ENCODE measurements around the gene DIP2C.

The DIP2C gene

GRCh38 chr10:522350-522749, 167.1 kb downstream of the DIP2C start:
- ATAC-seq (ENCODE audit: insufficient read depth, low read depth) (no peak), DNase-seq (no peak)
- Histone ChIP-seq H3K36me3 (ENCODE audit: insufficient read depth, low read length) (no peaks in the 10 kb centered on the region), H3K4me1 (ENCODE audit: insufficient read depth, low read length) (no peaks in the 10 kb centered on the region), H3K4me3 (ENCODE audit: low read depth in 1 of 2, low read length in 2 of 2) (no peak overlapping the region), H3K4me2 (ENCODE audit: insufficient read depth, low read length) (no peak overlapping the region), H3K27me3 (ENCODE audit: insufficient read depth, low read length, poor library complexity) (peaks cover 17% of the 10 kb centered on the region), H2AFZ (ENCODE audit: low read depth, low read length) (no peak overlapping the region), H3K9me3 (ENCODE audit: insufficient read depth, low read length, severe bottlenecking) (no peaks in the 10 kb centered on the region), H3K79me2 (ENCODE audit: insufficient read depth, low read length) (no peaks in the 10 kb centered on the region), H3K9ac (ENCODE audit: low read depth, low read length) (no peak overlapping the region), H4K20me1 (ENCODE audit: insufficient read depth, low read length) (peaks cover 8% of the 10 kb centered on the region), H3K27ac (ENCODE audit: low read length) (no peak overlapping the region)
- TF ChIP-seq, protein P1, sequence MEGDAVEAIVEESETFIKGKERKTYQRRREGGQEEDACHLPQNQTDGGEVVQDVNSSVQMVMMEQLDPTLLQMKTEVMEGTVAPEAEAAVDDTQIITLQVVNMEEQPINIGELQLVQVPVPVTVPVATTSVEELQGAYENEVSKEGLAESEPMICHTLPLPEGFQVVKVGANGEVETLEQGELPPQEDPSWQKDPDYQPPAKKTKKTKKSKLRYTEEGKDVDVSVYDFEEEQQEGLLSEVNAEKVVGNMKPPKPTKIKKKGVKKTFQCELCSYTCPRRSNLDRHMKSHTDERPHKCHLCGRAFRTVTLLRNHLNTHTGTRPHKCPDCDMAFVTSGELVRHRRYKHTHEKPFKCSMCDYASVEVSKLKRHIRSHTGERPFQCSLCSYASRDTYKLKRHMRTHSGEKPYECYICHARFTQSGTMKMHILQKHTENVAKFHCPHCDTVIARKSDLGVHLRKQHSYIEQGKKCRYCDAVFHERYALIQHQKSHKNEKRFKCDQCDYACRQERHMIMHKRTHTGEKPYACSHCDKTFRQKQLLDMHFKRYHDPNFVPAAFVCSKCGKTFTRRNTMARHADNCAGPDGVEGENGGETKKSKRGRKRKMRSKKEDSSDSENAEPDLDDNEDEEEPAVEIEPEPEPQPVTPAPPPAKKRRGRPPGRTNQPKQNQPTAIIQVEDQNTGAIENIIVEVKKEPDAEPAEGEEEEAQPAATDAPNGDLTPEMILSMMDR (IDR thresholded peaks at IDR 0.05; ENCODE audit: borderline replicate concordance, extremely low read depth, low read length, poor library complexity, severe bottlenecking): no peak
- no peak for TF ChIP-seq EZH2 (IDR thresholded peaks at IDR 0.05; ENCODE audit: borderline replicate concordance, low read depth, low read length, severe bottlenecking)

GRCh38 chr10:521261-522250, 167.9 kb downstream of the DIP2C start:
- Histone ChIP-seq H3K79me2 (ENCODE audit: insufficient read depth, low read length) (no peaks in the 10 kb centered on the region), H3K36me3 (ENCODE audit: insufficient read depth, low read length) (no peaks in the 10 kb centered on the region), H3K4me2 (ENCODE audit: insufficient read depth, low read length) (no peak overlapping the region), H3K27me3 (ENCODE audit: insufficient read depth, low read length, poor library complexity) (peaks cover 17% of the 10 kb centered on the region), H2AFZ (ENCODE audit: low read depth, low read length) (no peak overlapping the region), H3K4me3 (ENCODE audit: low read depth in 1 of 2, low read length in 2 of 2) (no peak overlapping the region), H3K9me3 (ENCODE audit: insufficient read depth, low read length, severe bottlenecking) (no peaks in the 10 kb centered on the region), H3K4me1 (ENCODE audit: insufficient read depth, low read length) (no peaks in the 10 kb centered on the region), H3K9ac (ENCODE audit: low read depth, low read length) (no peak overlapping the region), H3K27ac (ENCODE audit: low read length) (no peak overlapping the region), H4K20me1 (ENCODE audit: insufficient read depth, low read length) (peaks cover 8% of the 10 kb centered on the region)
- ATAC-seq (ENCODE audit: insufficient read depth, low read depth) (no peak), DNase-seq (no peak)
- no peak for TF ChIP-seq EZH2 (IDR thresholded peaks at IDR 0.05; ENCODE audit: borderline replicate concordance, low read depth, low read length, severe bottlenecking)
- TF ChIP-seq, protein P1 (IDR thresholded peaks at IDR 0.05; ENCODE audit: borderline replicate concordance, extremely low read depth, low read length, poor library complexity, severe bottlenecking): no peak

GRCh38 chr10:520402-520787, 169.1 kb downstream of the DIP2C start:
- peaks cover 12% of the 10 kb centered on the region for H4K20me1 ChIP-seq (ENCODE audit: insufficient read depth, low read length)
- H3K27me3 ChIP-seq (ENCODE audit: insufficient read depth, low read length, poor library complexity): peaks cover 17% of the 10 kb centered on the region
- H2AFZ ChIP-seq (ENCODE audit: low read depth, low read length): no peak overlapping the region
- H3K27ac ChIP-seq (ENCODE audit: low read length): no peak overlapping the region
- H3K9me3 ChIP-seq (ENCODE audit: insufficient read depth, low read length, severe bottlenecking): no peaks in the 10 kb centered on the region
- H3K36me3 ChIP-seq (ENCODE audit: insufficient read depth, low read length): no peaks in the 10 kb centered on the region
- H3K4me3 ChIP-seq (ENCODE audit: low read depth in 1 of 2, low read length in 2 of 2): no peak overlapping the region
- H3K4me2 ChIP-seq (ENCODE audit: insufficient read depth, low read length): no peak overlapping the region
- no peak for ATAC-seq (ENCODE audit: insufficient read depth, low read depth)
- H3K4me1 ChIP-seq (ENCODE audit: insufficient read depth, low read length): no peaks in the 10 kb centered on the region
- no peaks in the 10 kb centered on the region for H3K79me2 ChIP-seq (ENCODE audit: insufficient read depth, low read length)
- no peak overlapping the region for H3K9ac ChIP-seq (ENCODE audit: low read depth, low read length)
- TF ChIP-seq, protein P1 (IDR thresholded peaks at IDR 0.05; ENCODE audit: borderline replicate concordance, extremely low read depth, low read length, poor library complexity, severe bottlenecking): no peak
- no peak for TF ChIP-seq EZH2 (IDR thresholded peaks at IDR 0.05; ENCODE audit: borderline replicate concordance, low read depth, low read length, severe bottlenecking)
- no peak for DNase-seq

Data from DND-41 (cell line).